Measurements from ENCODE around the gene TOR1AIP2.

TOR1AIP2 gene

GRCh38 chr1:179817789-179818188 lies 59.8 kb downstream of the TOR1AIP2 start:
- no peak overlapping the region for H3K4me3 ChIP-seq
- H3K36me3 ChIP-seq = no peaks in the 10 kb centered on the region
- H3K27ac ChIP-seq = no peak overlapping the region
- no peaks in the 10 kb centered on the region for H3K27me3 ChIP-seq
- no peak overlapping the region for H3K4me2 ChIP-seq
- peaks cover 15% of the 10 kb centered on the region for H3K4me1 ChIP-seq
- H3K9me3 ChIP-seq = no peaks in the 10 kb centered on the region
- no peak overlapping the region for H3K9ac ChIP-seq
- H4K20me1 ChIP-seq = no peaks in the 10 kb centered on the region
- no peak for TF ChIP-seq Cebpa-rat (IDR thresholded peaks at IDR 0.05)

GRCh38 chr1:179817056-179817455 lies 60.5 kb downstream of the TOR1AIP2 start:
- Histone ChIP-seq H3K9ac (no peak overlapping the region), H3K4me2 (no peak overlapping the region), H3K27ac (no peak overlapping the region), H4K20me1 (no peaks in the 10 kb centered on the region), H3K4me1 (peaks cover 15% of the 10 kb centered on the region), H3K27me3 (no peaks in the 10 kb centered on the region), H3K36me3 (no peaks in the 10 kb centered on the region), H3K9me3 (no peaks in the 10 kb centered on the region), H3K4me3 (no peak overlapping the region)
- TF ChIP-seq Cebpa-rat (IDR thresholded peaks at IDR 0.05) = no peak

GRCh38 chr1:179816196-179816960 lies 61.2 kb downstream of the TOR1AIP2 start:
- no peak for TF ChIP-seq Cebpa-rat (IDR thresholded peaks at IDR 0.05)
- H3K4me3 ChIP-seq = no peak overlapping the region
- H3K9me3 ChIP-seq = no peaks in the 10 kb centered on the region
- H4K20me1 ChIP-seq = no peaks in the 10 kb centered on the region
- H3K9ac ChIP-seq = no peak overlapping the region
- H3K4me1 ChIP-seq = peaks cover 15% of the 10 kb centered on the region
- H3K4me2 ChIP-seq = peak overlapping the region; percentile 92; the same call in 1 of the 2 replicates
- H3K27ac ChIP-seq = no peak overlapping the region
- H3K36me3 ChIP-seq = no peaks in the 10 kb centered on the region
- no peaks in the 10 kb centered on the region for H3K27me3 ChIP-seq

GRCh38 chr1:179815641-179816040 lies 62.0 kb downstream of the TOR1AIP2 start:
- Histone ChIP-seq H4K20me1 (no peaks in the 10 kb centered on the region), H3K4me1 (peaks cover 15% of the 10 kb centered on the region), H3K9me3 (no peaks in the 10 kb centered on the region), H3K4me3 (peak overlapping the region; percentile 65), H3K4me2 (peak overlapping the region; percentile 92), H3K27ac (no peak overlapping the region), H3K36me3 (no peaks in the 10 kb centered on the region), H3K9ac (peak overlapping the region; percentile 43; the same call in 1 of the 2 replicates), H3K27me3 (no peaks in the 10 kb centered on the region)
- TF ChIP-seq Cebpa-rat (IDR thresholded peaks at IDR 0.05) = no peak

GRCh38 chr1:179814546-179814838 lies 63.1 kb downstream of the TOR1AIP2 start:
- peak overlapping the region; percentile 92 for H3K4me2 ChIP-seq
- no peaks in the 10 kb centered on the region for H3K9me3 ChIP-seq
- H3K4me1 ChIP-seq = peaks cover 15% of the 10 kb centered on the region
- no peak overlapping the region for H3K9ac ChIP-seq
- H3K36me3 ChIP-seq = no peaks in the 10 kb centered on the region
- no peak for TF ChIP-seq Cebpa-rat (IDR thresholded peaks at IDR 0.05)
- H3K27me3 ChIP-seq = no peaks in the 10 kb centered on the region
- H3K27ac ChIP-seq = no peak overlapping the region
- peak overlapping the region; percentile 65 for H3K4me3 ChIP-seq
- no peaks in the 10 kb centered on the region for H4K20me1 ChIP-seq

GRCh38 chr1:179813626-179814545 lies 63.7 kb downstream of the TOR1AIP2 start:
- Histone ChIP-seq H4K20me1 (no peaks in the 10 kb centered on the region), H3K27me3 (no peaks in the 10 kb centered on the region), H3K9me3 (no peaks in the 10 kb centered on the region), H3K4me3 (peak overlapping the region; percentile 65; the same call in 1 of the 2 replicates), H3K36me3 (no peaks in the 10 kb centered on the region), H3K27ac (no peak overlapping the region), H3K9ac (no peak overlapping the region), H3K4me2 (peak overlapping the region; percentile 92), H3K4me1 (peaks cover 15% of the 10 kb centered on the region)
- no peak for TF ChIP-seq Cebpa-rat (IDR thresholded peaks at IDR 0.05)

- Histone ChIP-seq H3K36me3 (no peaks in the 10 kb centered on the region), H3K9me3 (no peaks in the 10 kb centered on the region), H3K27ac (no peak overlapping the region), H3K4me1 (peaks cover 15% of the 10 kb centered on the region), H3K4me2 (no peak overlapping the region), H4K20me1 (no peaks in the 10 kb centered on the region; the same call in 1 of the 2 replicates), H3K9ac (no peak overlapping the region), H3K27me3 (no peaks in the 10 kb centered on the region), H3K4me3 (no peak overlapping the region)
- TF ChIP-seq Cebpa-rat (IDR thresholded peaks at IDR 0.05) = no peak
Observed at GRCh38 chr1:179812501-179813292, 64.9 kb downstream of the TOR1AIP2 start.

- Histone ChIP-seq H3K4me2 (no peak overlapping the region), H4K20me1 (peaks cover 14% of the 10 kb centered on the region; the same call in 1 of the 2 replicates), H3K27me3 (0 out of 2 replicates have a peak, but pooled peaks cover 7% of the 10 kb centered on the region), H3K27ac (no peak overlapping the region), H3K4me1 (peaks cover 24% of the 10 kb centered on the region), H3K4me3 (no peak overlapping the region), H3K36me3 (no peaks in the 10 kb centered on the region), H3K9ac (no peak overlapping the region), H3K9me3 (no peaks in the 10 kb centered on the region)
- no peak for TF ChIP-seq Cebpa-rat (IDR thresholded peaks at IDR 0.05)
Observed at GRCh38 chr1:179810367-179810715, 67.3 kb downstream of the TOR1AIP2 start.

- Histone ChIP-seq H3K9me3 (no peaks in the 10 kb centered on the region), H3K27me3 (0 out of 2 replicates have a peak, but pooled peaks cover 7% of the 10 kb centered on the region), H4K20me1 (peaks cover 14% of the 10 kb centered on the region; the same call in 1 of the 2 replicates), H3K4me2 (no peak overlapping the region), H3K27ac (no peak overlapping the region), H3K4me3 (no peak overlapping the region), H3K4me1 (peaks cover 20% of the 10 kb centered on the region), H3K9ac (no peak overlapping the region), H3K36me3 (no peaks in the 10 kb centered on the region)
- no peak for TF ChIP-seq Cebpa-rat (IDR thresholded peaks at IDR 0.05)
Observed at GRCh38 chr1:179809506-179810366, 67.9 kb downstream of the TOR1AIP2 start.

Measured in BLaER1 (cell line).